Measurements from ENCODE around the gene EEA1.

DNA sequence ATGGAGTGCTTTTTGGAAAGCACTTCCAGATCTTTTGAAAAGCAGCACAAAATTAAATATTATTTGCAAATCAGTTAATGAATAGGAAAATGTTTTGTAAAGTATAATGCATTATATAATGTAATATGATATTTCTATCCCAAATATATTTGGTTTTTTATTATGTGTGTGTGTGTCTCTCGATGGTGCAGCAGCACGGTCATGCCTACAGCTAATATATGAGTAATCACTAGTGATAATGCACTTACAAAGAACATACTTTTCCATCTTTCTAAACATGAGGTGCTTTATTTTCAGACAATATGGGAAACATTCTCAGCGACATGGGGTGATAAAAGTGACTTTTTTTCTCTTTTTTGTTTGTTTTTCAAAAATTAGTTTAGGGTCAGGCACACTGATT lies 1.3 kb upstream of the EEA1 start:
- TF ChIP-seq, protein P1, sequence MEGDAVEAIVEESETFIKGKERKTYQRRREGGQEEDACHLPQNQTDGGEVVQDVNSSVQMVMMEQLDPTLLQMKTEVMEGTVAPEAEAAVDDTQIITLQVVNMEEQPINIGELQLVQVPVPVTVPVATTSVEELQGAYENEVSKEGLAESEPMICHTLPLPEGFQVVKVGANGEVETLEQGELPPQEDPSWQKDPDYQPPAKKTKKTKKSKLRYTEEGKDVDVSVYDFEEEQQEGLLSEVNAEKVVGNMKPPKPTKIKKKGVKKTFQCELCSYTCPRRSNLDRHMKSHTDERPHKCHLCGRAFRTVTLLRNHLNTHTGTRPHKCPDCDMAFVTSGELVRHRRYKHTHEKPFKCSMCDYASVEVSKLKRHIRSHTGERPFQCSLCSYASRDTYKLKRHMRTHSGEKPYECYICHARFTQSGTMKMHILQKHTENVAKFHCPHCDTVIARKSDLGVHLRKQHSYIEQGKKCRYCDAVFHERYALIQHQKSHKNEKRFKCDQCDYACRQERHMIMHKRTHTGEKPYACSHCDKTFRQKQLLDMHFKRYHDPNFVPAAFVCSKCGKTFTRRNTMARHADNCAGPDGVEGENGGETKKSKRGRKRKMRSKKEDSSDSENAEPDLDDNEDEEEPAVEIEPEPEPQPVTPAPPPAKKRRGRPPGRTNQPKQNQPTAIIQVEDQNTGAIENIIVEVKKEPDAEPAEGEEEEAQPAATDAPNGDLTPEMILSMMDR (conservative IDR thresholded peaks at IDR 0.05 in 1 of 2, IDR thresholded peaks at IDR 0.05 in 1 of 2; ENCODE audit: low read depth in 1 of 2, low read length in 2 of 2) = no peak
- no peak for TF ChIP-seq EZH2 (IDR thresholded peaks at IDR 0.05; ENCODE audit: low read length, missing control alignments)
